Keratinocyte (primary cell): ENCODE results near the gene FRMD3. TPM values are rescaled to one million over a fixed set of nuclear protein-coding genes. Genes with fewer than 3 reads are reported as not detected.

Experiments
- DNase-seq: peaks from one replicate; pipeline ENCODE4 v3.0.0-alpha.2; 2011; ENCODE audit warnings: low read depth, missing footprints, low spot score
- FAIRE-seq: peaks from 2 replicates; lab custom pipeline; 2011; peaks lifted over from hg19 to GRCh38; lab: Jason Lieb, UNC
- H2AFZ ChIP-seq: 2 replicates; pipeline ENCODE4 v1.6.0; 2012; ENCODE audit warnings: low read length, control low read depth, inconsistent platforms; ENCODE audit not compliant: control insufficient read depth
- H3K27ac ChIP-seq: 2 replicates; pipeline ENCODE4 v1.5.1; 2011; ENCODE audit warnings: low read length; ENCODE audit not compliant: control insufficient read depth, insufficient read depth
- H3K27me3 ChIP-seq: 3 replicates; pipeline ENCODE4 v1.6.0; 2011; ENCODE audit warnings: low read length; ENCODE audit not compliant: control insufficient read depth, insufficient read depth; ENCODE audit errors: extremely low read depth
- H3K36me3 ChIP-seq, 2 experiments: 2 replicates in 1 of 2; 3 replicates in 1 of 2; pipeline ENCODE4 v1.5.1; 2011; ENCODE audit warnings: low read length in 2 of 2, mild to moderate bottlenecking in 1 of 2; ENCODE audit not compliant: control insufficient read depth in 2 of 2, insufficient read depth in 2 of 2; ENCODE audit errors: extremely low read depth in 1 of 2
- H3K4me1 ChIP-seq: 3 replicates; pipeline ENCODE4 v1.5.1; 2011; ENCODE audit warnings: low read length; ENCODE audit not compliant: control insufficient read depth, insufficient read depth; ENCODE audit errors: extremely low read depth
- H3K4me2 ChIP-seq: 3 replicates; pipeline ENCODE4 v1.6.0; 2011; ENCODE audit warnings: low read depth, low read length; ENCODE audit not compliant: control insufficient read depth, insufficient read depth; ENCODE audit errors: extremely low read depth
- H3K4me3 ChIP-seq, 3 experiments: fragments of 200-600 bp in 1 of 3; sonication (generic) in 1 of 3; 2 replicates in 2 of 3; 3 replicates in 1 of 3; pipeline ENCODE4 v1.5.1; 2011 to 2016; ENCODE audit warnings: low read length in 3 of 3, mild to moderate bottlenecking in 3 of 3, control low read depth in 2 of 3, inconsistent platforms in 1 of 3, low read depth in 1 of 3, mixed read lengths in 1 of 3, mixed run types in 1 of 3, moderate library complexity in 1 of 3; ENCODE audit not compliant: control insufficient read depth in 2 of 3, insufficient read depth in 2 of 3; ENCODE audit errors: extremely low read depth in 1 of 3
- H3K79me2 ChIP-seq: 2 replicates; pipeline ENCODE4 v1.6.0; 2012; ENCODE audit warnings: low read length; ENCODE audit not compliant: control insufficient read depth, insufficient read depth
- H3K9ac ChIP-seq: 3 replicates; pipeline ENCODE4 v1.6.0; 2011; ENCODE audit warnings: low read length; ENCODE audit not compliant: control insufficient read depth, insufficient read depth; ENCODE audit errors: extremely low read depth
- H3K9me1 ChIP-seq: 3 replicates; pipeline ENCODE4 v1.6.0; 2011; ENCODE audit warnings: low read length; ENCODE audit not compliant: control insufficient read depth, insufficient read depth; ENCODE audit errors: extremely low read depth
- H3K9me3 ChIP-seq: 2 replicates; pipeline ENCODE4 v1.5.1; 2012; ENCODE audit warnings: low read depth, low read length; ENCODE audit not compliant: control insufficient read depth
- H4K20me1 ChIP-seq: 3 replicates; pipeline ENCODE4 v1.6.0; 2011; ENCODE audit warnings: low read length; ENCODE audit not compliant: control insufficient read depth, insufficient read depth; ENCODE audit errors: extremely low read depth
- CTCF ChIP-seq, 3 experiments: IDR thresholded peaks in 1 of 3; conservative IDR thresholded peaks in 1 of 3; optimal IDR thresholded peaks in 1 of 3; 2 replicates in 2 of 3; 3 replicates in 1 of 3; pipeline versions ENCODE3 to v1.5.1; 2011; ENCODE audit warnings: low read length in 3 of 3, mild to moderate bottlenecking in 3 of 3, moderate library complexity in 2 of 3, control low read depth in 1 of 3, inconsistent platforms in 1 of 3; ENCODE audit not compliant: insufficient read depth in 2 of 3; ENCODE audit errors: extremely low read depth in 1 of 3
- EZH2 ChIP-seq: IDR thresholded peaks from one replicate; pipeline ENCODE4 v1.6.1; 2012; ENCODE audit warnings: inconsistent platforms, mild to moderate bottlenecking, low read length, moderate library complexity
- dilution Hi-C: fragments of 300-500 bp; cut with MboI; formaldehyde crosslinking; loops from one replicate; pipeline ENCODE4 v1.7.0; 2020; ENCODE audit warnings: low sequenced_read_pairs; ENCODE audit not compliant: extremely low pct_ligation_motif_present
- polyA plus RNA-seq, 5 experiments: library from polyadenylated mRNA; depleted of rRNA in 3 of 5; stranded (reverse) in 3 of 5; stranded (forward) in 1 of 5; unstranded in 1 of 5; fragments of >200 nt; gene quantifications; 1 replicate in 1 of 5; 2 replicates in 3 of 5; 3 replicates in 1 of 5; pipeline versions ENCODE4 v1.2.1 to v1.2.3, GENCODE V29; 2011 to 2012; ENCODE audit warnings: missing spikeins in 2 of 5, low read depth in 1 of 5, low replicate concordance in 1 of 5

The FRMD3 gene
- polyA plus RNA-seq, 1 donor (not counting 4 experiments of a cell fraction or from before 2014, with no cell fraction given), result 0.21 TPM

- Histone ChIP-seq H3K4me1 (no peaks in the 10 kb centered on the region), H3K4me2 (no peak overlapping the region), H2AFZ (no peak overlapping the region), H3K27me3 (no peaks in the 10 kb centered on the region), H3K36me3 (no peaks in the 10 kb centered on the region), H4K20me1 (no peaks in the 10 kb centered on the region), H3K9ac (no peak overlapping the region), H3K4me3 (no peak overlapping the region), H3K79me2 (no peaks in the 10 kb centered on the region), H3K27ac (no peak overlapping the region), H3K9me3 (no peaks in the 10 kb centered on the region), H3K9me1 (no peaks in the 10 kb centered on the region)
- no peak for DNase-seq
- dilution Hi-C loops, result no loop called here
- no peak for TF ChIP-seq CTCF (optimal IDR thresholded peaks at IDR 0.05 in 1 of 3, IDR thresholded peaks at IDR 0.05 in 1 of 3, conservative IDR thresholded peaks at IDR 0.05 in 1 of 3; ENCODE audit: extremely low read depth in 1 of 3, insufficient read depth in 2 of 3, low read length in 3 of 3)
- no peak for TF ChIP-seq EZH2
- no peak for FAIRE-seq
Measured at GRCh38 chr9:83454076-83454475, 84.1 kb downstream of the FRMD3 start.

- FAIRE-seq, result no peak
- no peak overlapping the region for H3K4me3 ChIP-seq
- TF ChIP-seq CTCF (optimal IDR thresholded peaks at IDR 0.05 in 1 of 3, IDR thresholded peaks at IDR 0.05 in 1 of 3, conservative IDR thresholded peaks at IDR 0.05 in 1 of 3; ENCODE audit: extremely low read depth in 1 of 3, insufficient read depth in 2 of 3, low read length in 3 of 3) (no peak), EZH2 (no peak)
Measured at GRCh38 chr9:83451308-83451707, 86.9 kb downstream of the FRMD3 start.

More at GRCh38 chr9:83451308-83451707, 86.9 kb downstream of the FRMD3 start:
- no peaks in the 10 kb centered on the region for H3K79me2 ChIP-seq
- no peaks in the 10 kb centered on the region for H3K9me3 ChIP-seq
- no peak overlapping the region for H2AFZ ChIP-seq
- no peaks in the 10 kb centered on the region for H4K20me1 ChIP-seq
- H3K36me3 ChIP-seq, result no peaks in the 10 kb centered on the region
- H3K27ac ChIP-seq, result no peak overlapping the region
- no peaks in the 10 kb centered on the region for H3K27me3 ChIP-seq
- H3K4me2 ChIP-seq, result no peak overlapping the region
- H3K9ac ChIP-seq, result no peak overlapping the region
- no peak for DNase-seq
- H3K4me1 ChIP-seq, result no peaks in the 10 kb centered on the region
- dilution Hi-C loops, result no loop called here
- no peaks in the 10 kb centered on the region for H3K9me1 ChIP-seq
